HepG2 (cell line): ENCODE data around the gene ULBP1. TPM values are rescaled to one million over a fixed set of nuclear protein-coding genes. Genes with fewer than 3 reads are reported as not detected.

Experiments used
- ATF1 ChIP-seq: IDR thresholded peaks from 2 replicates; pipeline ENCODE4 v1.6.1; 2016; ENCODE audit warnings: mild to moderate bottlenecking, control low read depth
- FOSL2 ChIP-seq: sonication (generic); formaldehyde crosslinking; IDR thresholded peaks from 2 replicates; pipeline ENCODE4 v1.4.0; 2020; ENCODE audit warnings: missing genetic modification reagents
- HIVEP1 ChIP-seq: sonication (generic); formaldehyde crosslinking; IDR thresholded peaks from 2 replicates; pipeline ENCODE4 v1.4.0; 2020; ENCODE audit warnings: mild to moderate bottlenecking, missing genetic modification reagents
- HOXD1 ChIP-seq: sonication (generic); formaldehyde crosslinking; IDR thresholded peaks from 2 replicates; pipeline ENCODE4 v1.5.0; 2020; ENCODE audit warnings: missing genetic modification reagents
- MAFK ChIP-seq, 2 experiments: IDR thresholded peaks in 1 of 2; conservative IDR thresholded peaks in 1 of 2; 2 replicates each; pipeline ENCODE4 v1.6.1; 2011; ENCODE audit warnings: improper control_type of control experiment in 2 of 2, low read length in 2 of 2
- MYC ChIP-seq: sonication (generic); formaldehyde crosslinking; IDR thresholded peaks from 2 replicates; pipeline ENCODE4 v1.9.0; 2021; ENCODE audit warnings: missing genetic modification reagents, borderline replicate concordance
- NPAS2 ChIP-seq: sonication (generic); formaldehyde crosslinking; IDR thresholded peaks from 2 replicates; pipeline ENCODE4 v1.8.0; 2022; ENCODE audit warnings: mild to moderate bottlenecking, missing genetic modification reagents, borderline replicate concordance
- PAWR ChIP-seq: sonication (generic); formaldehyde crosslinking; IDR thresholded peaks from 2 replicates; pipeline ENCODE4 v1.4.0; 2020; ENCODE audit warnings: missing genetic modification reagents, mild to moderate bottlenecking, borderline replicate concordance
- SETDB1 ChIP-seq: sonication (generic); formaldehyde crosslinking; IDR thresholded peaks from 2 replicates; pipeline ENCODE4 v1.5.1; 2020; ENCODE audit warnings: missing genetic modification reagents, mild to moderate bottlenecking, borderline replicate concordance
- SUZ12 ChIP-seq: fragments of 150-350 bp; IDR thresholded peaks from 2 replicates; pipeline ENCODE4 v1.6.1; 2014; ENCODE audit warnings: low read depth, low read length
- TBX2 ChIP-seq: sonication (generic); formaldehyde crosslinking; IDR thresholded peaks from 2 replicates; pipeline ENCODE4 v1.5.0; 2020; ENCODE audit warnings: missing genetic modification reagents, mild to moderate bottlenecking, borderline replicate concordance
- TSC22D2 ChIP-seq: sonication (generic); formaldehyde crosslinking; IDR thresholded peaks from 2 replicates; pipeline ENCODE4 v1.5.1; 2020; ENCODE audit warnings: missing genetic modification reagents, mild to moderate bottlenecking, borderline replicate concordance
- ZNF235 ChIP-seq: sonication (generic); formaldehyde crosslinking; IDR thresholded peaks from 2 replicates; pipeline ENCODE4 v1.8.1; 2023; ENCODE audit warnings: mild to moderate bottlenecking, missing genetic modification reagents, borderline replicate concordance
- ZNF484 ChIP-seq: sonication (generic); formaldehyde crosslinking; IDR thresholded peaks from 2 replicates; pipeline ENCODE4 v1.5.1; 2020; ENCODE audit warnings: mild to moderate bottlenecking, low read depth, missing genetic modification reagents, borderline replicate concordance
- ZNF569 ChIP-seq: sonication (generic); formaldehyde crosslinking; IDR thresholded peaks from 2 replicates; pipeline ENCODE4 v1.5.0; 2020; ENCODE audit warnings: mild to moderate bottlenecking, missing genetic modification reagents, moderate library complexity, borderline replicate concordance
- ZNF605 ChIP-seq: sonication (generic); formaldehyde crosslinking; IDR thresholded peaks from 2 replicates; pipeline ENCODE4 v1.8.0; 2022; ENCODE audit warnings: mild to moderate bottlenecking, missing genetic modification reagents
- ZNF678 ChIP-seq: sonication (generic); formaldehyde crosslinking; IDR thresholded peaks from 2 replicates; pipeline ENCODE4 v1.4.0; 2020; ENCODE audit warnings: mild to moderate bottlenecking, missing genetic modification reagents
- ZNF749 ChIP-seq: sonication (generic); formaldehyde crosslinking; IDR thresholded peaks from 2 replicates; pipeline ENCODE4 v1.8.0; 2022; ENCODE audit warnings: mild to moderate bottlenecking, missing genetic modification reagents, moderate library complexity, borderline replicate concordance
- ZNF775 ChIP-seq: sonication (generic); formaldehyde crosslinking; IDR thresholded peaks from 2 replicates; pipeline ENCODE4 v1.4.0; 2020; ENCODE audit warnings: missing genetic modification reagents, mild to moderate bottlenecking, moderate library complexity, borderline replicate concordance
- ZNF776 ChIP-seq: sonication (generic); formaldehyde crosslinking; IDR thresholded peaks from 2 replicates; pipeline ENCODE4 v1.4.0; 2020; ENCODE audit warnings: mild to moderate bottlenecking, missing genetic modification reagents
- ZSCAN22 ChIP-seq: sonication (generic); formaldehyde crosslinking; IDR thresholded peaks from 2 replicates; pipeline ENCODE4 v1.4.0; 2020; ENCODE audit warnings: mild to moderate bottlenecking, missing genetic modification reagents
- ZSCAN9 ChIP-seq: IDR thresholded peaks from 2 replicates; pipeline ENCODE4 v1.6.1; 2016; ENCODE audit warnings: borderline replicate concordance
- polyA plus RNA-seq, 8 experiments: library from polyadenylated mRNA; depleted of rRNA in 3 of 8; stranded (reverse) in 7 of 8; unstranded in 1 of 8; fragments of >200 nt; fragmentation: Illumina TruSeq in 4 of 8; extraction: Trizol in 4 of 8; gene quantifications; 2 replicates each; pipeline versions ENCODE4 v1.2.1 to v1.2.3, GENCODE V29; 2011 to 2016; ENCODE audit warnings: low read depth in 4 of 8, missing spikeins in 1 of 8, mixed read lengths in 1 of 8; ENCODE audit not compliant: insufficient read depth in 1 of 8
- total RNA-seq, 5 experiments: library from RNA; depleted of rRNA; stranded (reverse); fragments of >200 nt; fragmentation: Illumina TruSeq; extraction: Trizol; gene quantifications; 2 replicates each; pipeline ENCODE4 v1.2.3, GENCODE V29; 2016; ENCODE audit warnings: low read depth in 1 of 5
- TF ChIP-seq, protein P1 (sequence below): sonication (generic); formaldehyde crosslinking; IDR thresholded peaks from 2 replicates; pipeline ENCODE4 v1.4.0; 2020; ENCODE audit warnings: mild to moderate bottlenecking, missing genetic modification reagents
- TF ChIP-seq, protein P2 (sequence below): sonication (generic); IDR thresholded peaks from 2 replicates; pipeline ENCODE4 v1.6.1; 2016; ENCODE audit warnings: low read depth, borderline replicate concordance
- TF ChIP-seq, protein P3 (sequence below): IDR thresholded peaks from 2 replicates; pipeline ENCODE4 v1.6.1; 2016; ENCODE audit warnings: missing compliant biosample characterization, missing genetic modification reagents, borderline replicate concordance

The ULBP1 gene
- total and polyA plus RNA-seq, 2 of the 13 experiments (the other 11 are each of a cell fraction or from before 2014, with no cell fraction given): 0.04 to 0.09 TPM

DNA sequence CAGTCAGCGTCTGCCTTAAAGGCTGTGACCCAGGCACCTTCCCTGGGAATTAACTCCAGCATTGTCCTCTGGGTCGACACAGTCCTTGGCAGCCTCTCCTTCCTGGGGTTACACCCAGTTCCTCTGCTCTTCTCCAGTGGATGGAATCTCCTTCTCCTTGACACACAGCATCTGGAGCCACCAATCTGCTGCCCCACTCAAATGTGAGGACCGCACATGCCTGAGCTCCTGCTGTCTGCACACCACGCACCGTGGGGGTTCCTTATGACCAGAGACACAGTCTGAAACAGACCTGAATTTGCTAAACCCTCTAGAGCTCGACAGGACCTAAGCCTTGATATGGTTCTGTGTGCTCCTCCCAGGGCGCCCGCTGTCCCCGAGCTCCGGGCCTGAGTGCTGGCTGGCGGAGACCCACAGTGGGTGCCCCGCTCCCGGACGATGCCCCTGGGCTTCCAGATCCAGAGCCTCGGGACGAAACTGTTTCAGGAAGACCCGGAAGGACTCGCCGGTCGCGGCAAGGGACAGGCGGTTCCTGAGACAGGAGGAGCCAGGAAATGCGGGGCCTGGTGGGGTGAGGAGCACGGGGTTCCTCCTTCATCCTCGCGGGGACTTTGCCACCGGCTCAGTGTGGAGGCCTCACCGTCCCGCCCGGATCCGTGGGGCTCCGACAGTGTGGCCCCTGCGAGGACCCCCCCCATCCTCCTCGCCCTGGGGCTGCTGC, 38.3 kb upstream of the ULBP1 start (continued):
- TF ChIP-seq, protein P1, sequence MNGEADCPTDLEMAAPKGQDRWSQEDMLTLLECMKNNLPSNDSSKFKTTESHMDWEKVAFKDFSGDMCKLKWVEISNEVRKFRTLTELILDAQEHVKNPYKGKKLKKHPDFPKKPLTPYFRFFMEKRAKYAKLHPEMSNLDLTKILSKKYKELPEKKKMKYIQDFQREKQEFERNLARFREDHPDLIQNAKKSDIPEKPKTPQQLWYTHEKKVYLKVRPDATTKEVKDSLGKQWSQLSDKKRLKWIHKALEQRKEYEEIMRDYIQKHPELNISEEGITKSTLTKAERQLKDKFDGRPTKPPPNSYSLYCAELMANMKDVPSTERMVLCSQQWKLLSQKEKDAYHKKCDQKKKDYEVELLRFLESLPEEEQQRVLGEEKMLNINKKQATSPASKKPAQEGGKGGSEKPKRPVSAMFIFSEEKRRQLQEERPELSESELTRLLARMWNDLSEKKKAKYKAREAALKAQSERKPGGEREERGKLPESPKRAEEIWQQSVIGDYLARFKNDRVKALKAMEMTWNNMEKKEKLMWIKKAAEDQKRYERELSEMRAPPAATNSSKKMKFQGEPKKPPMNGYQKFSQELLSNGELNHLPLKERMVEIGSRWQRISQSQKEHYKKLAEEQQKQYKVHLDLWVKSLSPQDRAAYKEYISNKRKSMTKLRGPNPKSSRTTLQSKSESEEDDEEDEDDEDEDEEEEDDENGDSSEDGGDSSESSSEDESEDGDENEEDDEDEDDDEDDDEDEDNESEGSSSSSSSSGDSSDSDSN (CRISPR knock-in tag): peak; percentile 72; the same call in 1 of the 2 replicates
- TF ChIP-seq ZSCAN9 (CRISPR knock-in tag) (no peak), MYC (no peak), ZNF235 (CRISPR knock-in tag) (no peak), ZNF749 (CRISPR knock-in tag) (no peak), FOSL2 (no peak), ZNF569 (CRISPR knock-in tag) (no peak), TSC22D2 (CRISPR knock-in tag) (0 out of 2 replicates have a peak, but pooled peaks have one; percentile 10), ATF1 (no peak), SETDB1 (0 out of 2 replicates have a peak, but pooled peaks have one; percentile 66), NPAS2 (CRISPR knock-in tag) (no peak), HIVEP1 (CRISPR knock-in tag) (peak; percentile 46; the same call in 1 of the 2 replicates), SUZ12 (no peak), HOXD1 (0 out of 2 replicates have a peak, but pooled peaks have one; percentile 25), ZNF776 (CRISPR knock-in tag) (peak; percentile 60; the same call in 1 of the 2 replicates), ZSCAN22 (CRISPR knock-in tag) (no peak), MAFK (conservative IDR thresholded peaks at IDR 0.05 in 1 of 2, IDR thresholded peaks at IDR 0.05 in 1 of 2; ENCODE audit: low read length in 2 of 2) (no peak), PAWR (CRISPR knock-in tag) (no peak), TBX2 (no peak), ZNF678 (no peak), ZNF484 (CRISPR knock-in tag) (no peak), ZNF775 (CRISPR knock-in tag) (no peak), ZNF605 (CRISPR knock-in tag) (no peak)
- TF ChIP-seq, protein P2, sequence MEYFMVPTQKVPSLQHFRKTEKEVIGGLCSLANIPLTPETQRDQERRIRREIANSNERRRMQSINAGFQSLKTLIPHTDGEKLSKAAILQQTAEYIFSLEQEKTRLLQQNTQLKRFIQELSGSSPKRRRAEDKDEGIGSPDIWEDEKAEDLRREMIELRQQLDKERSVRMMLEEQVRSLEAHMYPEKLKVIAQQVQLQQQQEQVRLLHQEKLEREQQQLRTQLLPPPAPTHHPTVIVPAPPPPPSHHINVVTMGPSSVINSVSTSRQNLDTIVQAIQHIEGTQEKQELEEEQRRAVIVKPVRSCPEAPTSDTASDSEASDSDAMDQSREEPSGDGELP: no peak
- TF ChIP-seq, protein P3, sequence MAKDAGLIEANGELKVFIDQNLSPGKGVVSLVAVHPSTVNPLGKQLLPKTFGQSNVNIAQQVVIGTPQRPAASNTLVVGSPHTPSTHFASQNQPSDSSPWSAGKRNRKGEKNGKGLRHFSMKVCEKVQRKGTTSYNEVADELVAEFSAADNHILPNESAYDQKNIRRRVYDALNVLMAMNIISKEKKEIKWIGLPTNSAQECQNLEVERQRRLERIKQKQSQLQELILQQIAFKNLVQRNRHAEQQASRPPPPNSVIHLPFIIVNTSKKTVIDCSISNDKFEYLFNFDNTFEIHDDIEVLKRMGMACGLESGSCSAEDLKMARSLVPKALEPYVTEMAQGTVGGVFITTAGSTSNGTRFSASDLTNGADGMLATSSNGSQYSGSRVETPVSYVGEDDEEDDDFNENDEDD (CRISPR knock-in tag): no peak; the same call in 1 of the 2 replicates
